CD14-positive monocyte (primary cell): ENCODE measurements around the gene ZNF891. TPM values are rescaled to one million over a fixed set of nuclear protein-coding genes. Genes with fewer than 3 reads are reported as not detected.

Experiments used
- DNase-seq, 3 donors: peaks; one replicate each; pipeline ENCODE4 v3.0.0-alpha.2; 2011 to 2022
- H2AFZ ChIP-seq: 2 replicates; pipeline ENCODE4 v1.6.0; 2012; ENCODE audit warnings: mild to moderate bottlenecking, low read depth, low read length, inconsistent platforms; ENCODE audit not compliant: insufficient read depth, poor library complexity, severe bottlenecking
- H3K27ac ChIP-seq, 2 donors: 1 replicate in 1 of 2; 2 replicates in 1 of 2; pipeline ENCODE4 v1.5.1; 2012 to 2013; ENCODE audit warnings: low read length in 2 of 2, control low read depth in 1 of 2, inconsistent platforms in 1 of 2, low read depth in 1 of 2, mild to moderate bottlenecking in 1 of 2
- H3K27me3 ChIP-seq, 2 donors: one replicate each; pipeline versions ENCODE4 v1.6.0 to v1.6.1; 2011 to 2013; ENCODE audit warnings: low read length in 2 of 2; ENCODE audit not compliant: control insufficient read depth in 2 of 2, insufficient read depth in 2 of 2
- H3K36me3 ChIP-seq, 2 donors: replicated peaks in 1 of 2; 1 replicate in 1 of 2; 2 replicates in 1 of 2; pipeline versions ENCODE4 v1.5.1 to v1.6.1; 2012 to 2013; ENCODE audit warnings: low read length in 2 of 2, control low read depth in 1 of 2, inconsistent platforms in 1 of 2, mild to moderate bottlenecking in 1 of 2; ENCODE audit not compliant: insufficient read depth in 2 of 2, control insufficient read depth in 1 of 2
- H3K4me1 ChIP-seq, 2 donors: 1 replicate in 1 of 2; 2 replicates in 1 of 2; pipeline versions ENCODE4 v1.5.1 to v1.6.1; 2012 to 2013; ENCODE audit warnings: low read length in 2 of 2, control low read depth in 1 of 2, inconsistent platforms in 1 of 2, mild to moderate bottlenecking in 1 of 2, moderate library complexity in 1 of 2; ENCODE audit not compliant: insufficient read depth in 2 of 2, control insufficient read depth in 1 of 2
- H3K4me2 ChIP-seq: replicated peaks from 2 replicates; pipeline ENCODE3; 2012; ENCODE audit warnings: low read length, moderate library complexity, mild to moderate bottlenecking; ENCODE audit not compliant: poor library complexity, severe bottlenecking; ENCODE audit errors: extremely low read depth
- H3K4me3 ChIP-seq, 3 experiments: fragments of 200-600 bp in 1 of 3; sonication (generic) in 1 of 3; replicated peaks in 1 of 3; 1 replicate in 2 of 3; 2 replicates in 1 of 3; pipeline ENCODE4 v1.5.1; 2011 to 2013; ENCODE audit warnings: low read length in 3 of 3, mild to moderate bottlenecking in 3 of 3, control low read depth in 2 of 3, low read depth in 2 of 3, inconsistent platforms in 1 of 3, moderate library complexity in 1 of 3
- H3K79me2 ChIP-seq: 2 replicates; pipeline ENCODE4 v1.6.0; 2012; ENCODE audit warnings: mild to moderate bottlenecking, control low read depth, inconsistent platforms, low read length, moderate library complexity; ENCODE audit not compliant: insufficient read depth
- H3K9ac ChIP-seq: 2 replicates; pipeline ENCODE4 v1.6.0; 2017; ENCODE audit warnings: low read length, mild to moderate bottlenecking; ENCODE audit not compliant: insufficient read depth, poor library complexity, severe bottlenecking
- H3K9me3 ChIP-seq, 2 donors: replicated peaks in 1 of 2; 1 replicate in 1 of 2; 2 replicates in 1 of 2; pipeline versions ENCODE4 v1.5.1 to v1.6.1; 2012 to 2013; ENCODE audit warnings: low read length in 2 of 2, control low read depth in 1 of 2; ENCODE audit not compliant: control insufficient read depth in 1 of 2, insufficient read depth in 1 of 2
- H4K20me1 ChIP-seq: 2 replicates; pipeline ENCODE4 v1.6.0; 2012; ENCODE audit warnings: mild to moderate bottlenecking, low read length, control low read depth, moderate library complexity; ENCODE audit not compliant: insufficient read depth
- H3K27ac Mint-ChIP-seq, 7 donors: one replicate each; pipeline ENCODE4 v1.8.0; 2020; ENCODE audit warnings: mild to moderate bottlenecking in 7 of 7, mixed read lengths in 7 of 7, moderate library complexity in 6 of 7, inconsistent platforms in 2 of 7
- H3K27me3 Mint-ChIP-seq, 3 donors: one replicate each; pipeline ENCODE4 v1.8.0; 2021 to 2022; ENCODE audit warnings: low read depth in 3 of 3, mild to moderate bottlenecking in 3 of 3, mixed read lengths in 3 of 3, moderate library complexity in 3 of 3, inconsistent platforms in 1 of 3
- H3K36me3 Mint-ChIP-seq, 2 donors: one replicate each; pipeline ENCODE4 v1.8.0; 2020; ENCODE audit warnings: mixed read lengths in 2 of 2, inconsistent platforms in 1 of 2, mild to moderate bottlenecking in 1 of 2
- H3K4me1 Mint-ChIP-seq: one replicate; pipeline ENCODE4 v1.8.0; 2020; ENCODE audit warnings: mild to moderate bottlenecking, mixed read lengths
- H3K4me3 Mint-ChIP-seq, 2 donors: one replicate each; pipeline ENCODE4 v1.8.0; 2020; ENCODE audit warnings: mild to moderate bottlenecking in 2 of 2, mixed read lengths in 2 of 2, moderate library complexity in 1 of 2
- H3K9me3 Mint-ChIP-seq, 7 donors: one replicate each; pipeline ENCODE4 v1.8.0; 2020 to 2022; ENCODE audit warnings: mixed read lengths in 7 of 7, mild to moderate bottlenecking in 6 of 7, moderate library complexity in 6 of 7, inconsistent platforms in 2 of 7
- CTCF ChIP-seq: fragments of 200-600 bp; IDR thresholded peaks from one replicate; pipeline ENCODE4 v1.8.0; 2022; ENCODE audit warnings: antibody characterized with exemption, mild to moderate bottlenecking
- WGBS: methylation state at CpG from one replicate; pipeline ENCODE4 v1.1.5; 2013; ENCODE audit warnings: missing lambda C conversion rate; ENCODE audit not compliant: insufficient coverage; 5-methylcytosine and 5-hydroxymethylcytosine counted together
- intact Hi-C, 2 donors: fragments of 100-400 bp; cut with micrococcal nuclease; formaldehyde crosslinking; loops; one replicate each; pipeline versions ENCODE4 v1.15.0 to v1.15.1; 2023
- polyA plus RNA-seq, 3 donors: library from polyadenylated mRNA; depleted of rRNA in 1 of 3; unstranded in 2 of 3; stranded (reverse) in 1 of 3; fragments of 300-500 nt in 2 of 3; fragments of >200 nt in 1 of 3; fragmentation: Illumina TruSeq in 2 of 3; gene quantifications; 1 replicate in 2 of 3; 2 replicates in 1 of 3; pipeline ENCODE4 v1.2.3, GENCODE V29; 2012 to 2021

ZNF891 gene
- polyA plus RNA-seq, 3 donors, result 0.08 to 0.45 (median 0.18) TPM

GRCh38 chr12:133129368-133130037 is 571 bp downstream of the ZNF891 start:
- peak overlapping the region; percentile 83 to 88 for H3K27ac ChIP-seq
- no peaks in the 10 kb centered on the region for H3K79me2 ChIP-seq
- peaks cover 13 to 34% of the 10 kb centered on the region in 2 donors for H3K36me3 Mint-ChIP-seq
- 19% methylated on average over 17 of the region's 26 CpGs for WGBS
- peak overlapping the region; percentile 55 to 74 (median 72) for H3K4me3 ChIP-seq
- H3K27me3 ChIP-seq, result no peaks in the 10 kb centered on the region
- H3K4me1 ChIP-seq, result peaks cover 14% of the 10 kb centered on the region in 2 donors
- H3K4me3 Mint-ChIP-seq, result peak overlapping the region; percentile 86 to 92
- peak overlapping the region; percentile 85 for H3K9ac ChIP-seq
- TF ChIP-seq CTCF, result no peak
- peaks cover 0 to 3% (median 1%) of the 10 kb centered on the region in 3 donors for H3K27me3 Mint-ChIP-seq
- H2AFZ ChIP-seq, result peak overlapping the region; percentile 90
- H3K9me3 ChIP-seq, result peaks cover 65 to 80% of the 10 kb centered on the region in 2 donors
- peak overlapping the region; percentile 78 for H3K4me2 ChIP-seq
- H4K20me1 ChIP-seq, result no peaks in the 10 kb centered on the region
- H3K27ac Mint-ChIP-seq, result peak overlapping the region; percentile 7 to 97 (median 94)
- intact Hi-C loops, result loop anchor here (1.0 to 5.0 kb wide), 6 partner anchors 49 to 143 kb away; partner anchors contain the start of genes ZNF140 (in 2 of the 2), ZNF268 (in 2 of the 2), ZNF84 (in 2 of the 2) and ZNF26 (in 1 of the 2)
- H3K4me1 Mint-ChIP-seq, result peaks cover 15% of the 10 kb centered on the region
- DNase-seq, result no peak
- peaks cover 0 to 29% of the 10 kb centered on the region in 2 donors for H3K36me3 ChIP-seq
- peaks cover 38 to 98% (median 86%) of the 10 kb centered on the region in 7 donors for H3K9me3 Mint-ChIP-seq

GRCh38 chr12:133124674-133125073 is 5.4 kb downstream of the ZNF891 start:
- H3K4me3 ChIP-seq, result peak overlapping the region in 1 of 3 experiments; percentile 24
- H3K4me2 ChIP-seq, result no peak overlapping the region
- intact Hi-C loops, result no loop called here
- TF ChIP-seq CTCF, result no peak
- H3K4me1 ChIP-seq, result peaks cover 4 to 5% of the 10 kb centered on the region in 2 donors
- H4K20me1 ChIP-seq, result no peaks in the 10 kb centered on the region
- no peak overlapping the region for H2AFZ ChIP-seq
- peaks cover 0 to 1% (median 0%) of the 10 kb centered on the region in 3 donors for H3K27me3 Mint-ChIP-seq
- H3K27ac Mint-ChIP-seq, result no peak overlapping the region
- no peak overlapping the region for H3K27ac ChIP-seq
- no peak overlapping the region for H3K4me3 Mint-ChIP-seq
- 80% methylated on average over 1 of the region's 2 CpGs for WGBS
- peaks cover 59 to 95% of the 10 kb centered on the region in 2 donors for H3K9me3 ChIP-seq
- H3K36me3 ChIP-seq, result peaks cover 4 to 61% of the 10 kb centered on the region in 2 donors
- peaks cover 48 to 96% (median 88%) of the 10 kb centered on the region in 7 donors for H3K9me3 Mint-ChIP-seq
- no peaks in the 10 kb centered on the region for H3K27me3 ChIP-seq
- no peak overlapping the region for H3K9ac ChIP-seq
- H3K79me2 ChIP-seq, result no peaks in the 10 kb centered on the region
- no peak for DNase-seq
- H3K4me1 Mint-ChIP-seq, result peaks cover 6% of the 10 kb centered on the region
- H3K36me3 Mint-ChIP-seq, result peaks cover 17 to 47% of the 10 kb centered on the region in 2 donors
